Uterus (tissue), 2 donors: ENCODE results near the gene IPO11.

Source experiments
- POLR2A ChIP-seq, 2 donors: fragments of 450-650 bp; IDR thresholded peaks; one replicate each; pipeline ENCODE4 v1.6.1; 2016; ENCODE audit warnings: antibody characterized with exemption in 2 of 2, mild to moderate bottlenecking in 1 of 2, moderate library complexity in 1 of 2
- TF ChIP-seq, protein P1 (sequence below), 4 experiments: fragments of 200-600 bp in 2 of 4; fragments of 450-650 bp in 2 of 4; sonication (generic) in 2 of 4; IDR thresholded peaks; one replicate each; pipeline ENCODE4 v1.5.1; 2016 to 2019; ENCODE audit warnings: antibody characterized with exemption in 4 of 4, mild to moderate bottlenecking in 2 of 4, moderate library complexity in 1 of 4

DNA sequence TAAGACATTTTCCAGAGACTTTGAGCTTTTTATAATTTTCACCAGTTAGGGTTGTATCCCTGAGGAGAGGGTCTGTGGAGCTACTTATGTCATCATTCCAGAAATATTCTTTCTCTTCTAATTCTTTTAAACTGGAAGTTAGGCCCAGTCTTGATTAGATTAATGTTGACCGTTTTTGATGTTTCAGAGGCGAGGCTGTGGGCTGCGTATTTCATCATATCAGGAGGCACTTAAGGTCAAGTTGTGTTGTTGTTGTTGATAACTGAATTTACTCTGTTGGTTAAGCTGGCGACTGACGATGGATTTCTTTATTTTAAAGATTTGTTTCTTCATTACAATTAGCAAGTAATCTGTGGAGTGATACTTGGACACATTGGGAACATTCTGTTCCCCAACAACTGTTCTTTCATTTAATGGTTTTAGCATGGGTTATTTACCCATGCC lies 20.1 kb downstream of the IPO11 start:
- TF ChIP-seq, protein P1, sequence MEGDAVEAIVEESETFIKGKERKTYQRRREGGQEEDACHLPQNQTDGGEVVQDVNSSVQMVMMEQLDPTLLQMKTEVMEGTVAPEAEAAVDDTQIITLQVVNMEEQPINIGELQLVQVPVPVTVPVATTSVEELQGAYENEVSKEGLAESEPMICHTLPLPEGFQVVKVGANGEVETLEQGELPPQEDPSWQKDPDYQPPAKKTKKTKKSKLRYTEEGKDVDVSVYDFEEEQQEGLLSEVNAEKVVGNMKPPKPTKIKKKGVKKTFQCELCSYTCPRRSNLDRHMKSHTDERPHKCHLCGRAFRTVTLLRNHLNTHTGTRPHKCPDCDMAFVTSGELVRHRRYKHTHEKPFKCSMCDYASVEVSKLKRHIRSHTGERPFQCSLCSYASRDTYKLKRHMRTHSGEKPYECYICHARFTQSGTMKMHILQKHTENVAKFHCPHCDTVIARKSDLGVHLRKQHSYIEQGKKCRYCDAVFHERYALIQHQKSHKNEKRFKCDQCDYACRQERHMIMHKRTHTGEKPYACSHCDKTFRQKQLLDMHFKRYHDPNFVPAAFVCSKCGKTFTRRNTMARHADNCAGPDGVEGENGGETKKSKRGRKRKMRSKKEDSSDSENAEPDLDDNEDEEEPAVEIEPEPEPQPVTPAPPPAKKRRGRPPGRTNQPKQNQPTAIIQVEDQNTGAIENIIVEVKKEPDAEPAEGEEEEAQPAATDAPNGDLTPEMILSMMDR (IDR thresholded peaks at IDR 0.05), result no peak
- no peak for TF ChIP-seq POLR2A (IDR thresholded peaks at IDR 0.05)
